ENCODE results near the gene C1orf52.
A peak's percentile ranks its signal among the peaks of the same experiment; 100 is the strongest.

C1orf52 gene

GRCh38 chr1:85259118-85259911 lies at the start of gene C1orf52:
Gene C1orf52 (minus strand): TSS chr1:85259662. CDS start chr1:85259633, 29 bp downstream.
- peak within 1 kb of the TSS; percentile 94 for H3K4me3 ChIP-seq (ENCODE audit: low read depth, low read length)
- peak; percentile 97 for TF ChIP-seq CTCF (IDR thresholded peaks at IDR 0.05; ENCODE audit: borderline replicate concordance, insufficient read depth, low read depth, low read length)

- TF ChIP-seq CTCF (IDR thresholded peaks at IDR 0.05; ENCODE audit: borderline replicate concordance, insufficient read depth, low read depth, low read length) = no peak
- no peak overlapping the region for H3K4me3 ChIP-seq (ENCODE audit: low read depth, low read length)
Observed at GRCh38 chr1:85308833-85309350, 49.4 kb upstream of the C1orf52 start.

GRCh38 chr1:85307987-85308832 lies 48.7 kb upstream of the C1orf52 start:
- no peak overlapping the region for H3K4me3 ChIP-seq (ENCODE audit: low read depth, low read length)

GRCh38 chr1:85306236-85306635 lies 46.8 kb upstream of the C1orf52 start:
- TF ChIP-seq CTCF (IDR thresholded peaks at IDR 0.05; ENCODE audit: borderline replicate concordance, insufficient read depth, low read depth, low read length) = no peak
- no peak overlapping the region for H3K4me3 ChIP-seq (ENCODE audit: low read depth, low read length)

More at GRCh38 chr1:85307987-85308832, 48.7 kb upstream of the C1orf52 start:
- peak; percentile 95 for TF ChIP-seq CTCF (IDR thresholded peaks at IDR 0.05; ENCODE audit: borderline replicate concordance, insufficient read depth, low read depth, low read length)

DNA sequence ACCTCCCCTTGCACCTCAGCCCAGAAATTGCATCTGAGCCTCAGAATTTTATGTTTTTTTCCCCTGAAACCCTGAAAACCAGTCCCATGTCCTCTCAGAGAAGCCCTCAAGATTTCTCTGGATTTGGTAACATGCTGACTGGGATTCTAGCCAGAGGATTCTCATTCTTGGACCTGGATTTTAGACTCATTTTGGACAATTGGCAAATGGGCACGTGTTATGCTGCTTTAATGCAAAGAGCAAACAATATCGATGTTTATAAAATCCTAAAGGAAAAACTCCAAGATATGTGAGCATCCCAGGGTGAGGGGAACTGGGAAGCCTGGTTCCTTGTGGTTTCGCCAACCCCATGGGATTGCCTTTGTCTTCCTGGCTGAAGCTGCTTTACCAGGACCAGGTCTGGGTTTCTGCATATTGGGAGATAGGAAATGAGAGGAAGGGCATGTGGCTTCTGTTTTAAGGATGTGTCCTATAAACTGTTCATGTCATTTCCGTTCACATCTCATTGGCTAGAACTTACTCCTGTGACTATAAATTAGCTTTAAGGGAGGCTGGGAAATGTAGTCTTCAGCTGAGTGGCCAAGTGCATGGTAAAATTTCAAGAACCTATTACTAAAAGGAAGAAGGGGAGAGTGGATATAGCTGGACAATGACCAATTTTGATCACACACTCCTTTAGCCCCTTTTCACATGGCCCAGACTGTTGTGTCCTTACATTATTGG lies 44.1 kb upstream of the C1orf52 start:
- no peak for TF ChIP-seq CTCF (IDR thresholded peaks at IDR 0.05; ENCODE audit: borderline replicate concordance, insufficient read depth, low read depth, low read length)
- H3K4me3 ChIP-seq (ENCODE audit: low read depth, low read length) = no peak overlapping the region

- no peak overlapping the region for H3K4me3 ChIP-seq (ENCODE audit: low read depth, low read length)
- no peak for TF ChIP-seq CTCF (IDR thresholded peaks at IDR 0.05; ENCODE audit: borderline replicate concordance, insufficient read depth, low read depth, low read length)
Observed at GRCh38 chr1:85300140-85300539, 40.7 kb upstream of the C1orf52 start.

Data from GM12875 (cell line).